ENCODE data around the gene PLA2G4B. TPM values are rescaled to one million over a fixed set of nuclear protein-coding genes. Genes with fewer than 3 reads are reported as not detected.

PLA2G4B gene
- total RNA-seq, 4 donors from 2014 or later = 62.0 to 90.3 (median 86.5) TPM

DNA sequence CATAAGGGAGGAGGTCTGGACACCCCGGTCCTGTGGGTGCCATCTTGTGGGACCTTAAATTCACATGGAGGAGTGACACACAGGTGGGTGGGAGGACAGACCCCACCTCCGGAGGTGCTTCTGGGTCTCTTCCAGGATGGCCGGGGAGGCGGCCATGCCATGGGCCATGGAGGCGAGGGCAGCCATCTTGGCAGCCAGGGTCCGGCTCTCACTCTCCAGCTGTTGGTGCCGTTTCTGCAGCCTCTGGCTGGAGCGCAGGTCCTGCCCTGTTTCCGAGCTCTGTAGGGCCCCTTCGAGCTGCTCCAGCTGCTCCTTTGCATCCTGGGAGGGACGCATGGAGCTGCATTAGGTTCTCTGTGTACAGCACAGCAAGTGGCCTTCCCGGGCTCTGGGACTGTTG, 36.1 kb downstream of the PLA2G4B start:
- no peak overlapping the region for H3K4me3 ChIP-seq (ENCODE audit: low read depth, poor library complexity, severe bottlenecking)
- TF ChIP-seq POLR2A (IDR thresholded peaks at IDR 0.05) = no peak
- TF ChIP-seq, protein P1, sequence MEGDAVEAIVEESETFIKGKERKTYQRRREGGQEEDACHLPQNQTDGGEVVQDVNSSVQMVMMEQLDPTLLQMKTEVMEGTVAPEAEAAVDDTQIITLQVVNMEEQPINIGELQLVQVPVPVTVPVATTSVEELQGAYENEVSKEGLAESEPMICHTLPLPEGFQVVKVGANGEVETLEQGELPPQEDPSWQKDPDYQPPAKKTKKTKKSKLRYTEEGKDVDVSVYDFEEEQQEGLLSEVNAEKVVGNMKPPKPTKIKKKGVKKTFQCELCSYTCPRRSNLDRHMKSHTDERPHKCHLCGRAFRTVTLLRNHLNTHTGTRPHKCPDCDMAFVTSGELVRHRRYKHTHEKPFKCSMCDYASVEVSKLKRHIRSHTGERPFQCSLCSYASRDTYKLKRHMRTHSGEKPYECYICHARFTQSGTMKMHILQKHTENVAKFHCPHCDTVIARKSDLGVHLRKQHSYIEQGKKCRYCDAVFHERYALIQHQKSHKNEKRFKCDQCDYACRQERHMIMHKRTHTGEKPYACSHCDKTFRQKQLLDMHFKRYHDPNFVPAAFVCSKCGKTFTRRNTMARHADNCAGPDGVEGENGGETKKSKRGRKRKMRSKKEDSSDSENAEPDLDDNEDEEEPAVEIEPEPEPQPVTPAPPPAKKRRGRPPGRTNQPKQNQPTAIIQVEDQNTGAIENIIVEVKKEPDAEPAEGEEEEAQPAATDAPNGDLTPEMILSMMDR (IDR thresholded peaks at IDR 0.05) = no peak
- intact Hi-C loops (cut with DNase I; ENCODE audit: low total_unique reads) = no loop called here
- 89 to 94% methylated on average over 10 to 12 of the region's 12 CpGs for WGBS, 2 donors
- no peak for DNase-seq (ENCODE audit: low spot score in 2 of 2)

DNA sequence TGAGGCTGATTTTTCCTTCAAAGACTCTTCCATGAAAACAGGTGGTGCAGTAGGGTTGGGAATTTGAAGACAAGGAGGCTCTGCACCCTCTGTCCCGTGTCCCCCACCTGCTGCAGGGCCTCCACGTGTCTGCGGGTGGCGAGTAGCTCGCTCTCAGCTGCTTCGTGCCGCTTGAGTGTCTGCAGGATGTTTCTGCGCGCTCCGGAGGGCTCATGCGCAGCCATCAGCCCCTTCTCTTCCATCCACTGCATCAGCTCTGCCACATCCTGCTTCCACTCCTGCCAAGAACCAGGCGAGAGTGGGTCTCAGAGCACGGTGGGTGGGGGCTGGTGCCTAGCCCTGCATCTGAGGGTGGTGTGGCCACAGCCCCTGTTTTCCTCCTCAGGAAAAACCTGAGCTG, 37.4 kb downstream of the PLA2G4B start:
- intact Hi-C loops (cut with DNase I; ENCODE audit: low total_unique reads) = no loop called here
- H3K4me3 ChIP-seq (ENCODE audit: low read depth, poor library complexity, severe bottlenecking) = no peak overlapping the region
- DNase-seq (ENCODE audit: low spot score in 2 of 2) = no peak
- TF ChIP-seq, protein P1 (IDR thresholded peaks at IDR 0.05) = no peak
- TF ChIP-seq POLR2A (IDR thresholded peaks at IDR 0.05) = no peak
- 77 to 85% methylated on average over 13 of the region's 13 CpGs for WGBS, 2 donors

DNA sequence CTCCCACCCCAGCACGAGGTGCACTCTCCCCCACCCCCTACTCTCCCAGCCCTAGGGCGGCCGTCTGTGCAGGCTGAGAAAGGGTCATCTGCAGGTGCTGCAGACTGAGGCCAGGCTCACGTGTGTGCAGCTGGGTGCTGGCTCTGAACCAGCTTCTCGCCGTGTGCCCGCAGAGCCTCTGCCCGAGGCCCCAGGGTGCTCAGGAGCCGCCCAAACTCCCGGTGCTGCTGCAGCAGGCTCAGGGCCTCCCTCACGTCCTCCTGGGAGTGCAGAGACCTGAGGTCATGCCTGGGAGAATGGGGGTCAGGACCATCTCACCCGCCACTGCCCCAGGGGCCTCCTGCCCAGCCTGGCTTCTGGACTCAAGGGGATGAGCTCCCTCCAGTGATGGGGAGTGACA, 38.0 kb downstream of the PLA2G4B start:
- WGBS, 2 donors = 52 to 60% methylated on average over 8 to 10 of the region's 12 CpGs
- TF ChIP-seq POLR2A (IDR thresholded peaks at IDR 0.05) = no peak
- TF ChIP-seq, protein P1 (IDR thresholded peaks at IDR 0.05) = no peak
- intact Hi-C loops (cut with DNase I; ENCODE audit: low total_unique reads) = no loop called here
- no peak for DNase-seq (ENCODE audit: low spot score in 2 of 2)
- no peak overlapping the region for H3K4me3 ChIP-seq (ENCODE audit: low read depth, poor library complexity, severe bottlenecking)

DNA sequence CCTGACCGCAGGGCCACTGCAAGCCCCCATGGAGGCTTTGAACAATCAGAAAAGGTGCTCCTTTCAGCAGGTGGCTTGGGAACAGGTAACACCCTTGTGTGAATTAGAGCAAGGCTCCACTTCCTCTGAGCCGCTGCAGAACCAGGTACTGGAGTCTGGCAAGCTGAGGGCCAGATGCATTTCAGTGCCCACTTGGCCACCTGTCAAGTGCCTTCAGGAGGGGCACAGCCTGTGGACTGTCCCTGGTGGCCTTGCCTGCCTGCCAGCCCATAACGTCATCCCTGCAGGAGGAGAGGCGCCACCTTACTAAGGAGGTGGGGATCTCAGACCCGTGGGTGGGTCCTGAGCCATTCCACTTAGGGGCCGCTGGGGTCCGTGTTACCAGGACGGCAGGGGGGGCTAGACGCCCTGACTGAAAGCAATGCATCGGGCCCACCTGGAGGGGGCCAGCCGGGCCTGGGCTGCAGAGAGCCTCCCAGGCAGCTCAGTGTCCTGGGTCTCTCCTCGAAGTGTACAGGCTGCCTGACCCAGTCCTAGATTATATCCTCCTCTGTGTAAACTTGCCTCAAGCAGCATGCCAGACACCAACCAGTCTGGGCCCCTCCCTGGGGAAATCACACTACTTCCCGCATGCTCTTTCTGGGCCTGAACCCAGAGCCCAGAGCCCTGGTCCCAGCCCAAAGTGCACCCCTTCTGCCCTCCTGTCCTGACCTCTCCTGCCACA, 39.1 kb downstream of the PLA2G4B start:
- TF ChIP-seq, protein P1 (IDR thresholded peaks at IDR 0.05) = no peak
- TF ChIP-seq POLR2A (IDR thresholded peaks at IDR 0.05) = no peak
- intact Hi-C loops (cut with DNase I; ENCODE audit: low total_unique reads) = no loop called here
- H3K4me3 ChIP-seq (ENCODE audit: low read depth, poor library complexity, severe bottlenecking) = no peak overlapping the region
- 74 to 82% methylated on average over 6 to 10 of the region's 13 CpGs for WGBS, 2 donors
- DNase-seq (ENCODE audit: low spot score in 2 of 2) = no peak

DNA sequence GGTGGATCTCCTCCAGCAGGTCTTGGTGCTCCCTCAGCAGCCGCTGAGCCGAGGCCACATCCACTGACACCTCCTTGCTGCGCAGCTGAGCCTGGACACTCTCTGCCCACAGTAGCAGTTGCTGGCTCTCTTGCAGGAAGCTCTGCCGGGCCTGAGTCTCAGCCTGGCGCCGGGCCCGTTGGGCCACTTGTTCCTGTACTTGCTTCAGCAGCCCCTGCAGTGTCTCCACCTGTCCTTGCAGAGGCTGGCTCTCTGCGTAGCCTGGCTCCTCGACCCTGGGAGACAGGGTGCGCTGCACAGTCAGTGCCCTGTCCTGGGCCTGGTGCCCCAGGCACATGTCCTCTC, 39.7 kb downstream of the PLA2G4B start:
- no peak overlapping the region for H3K4me3 ChIP-seq (ENCODE audit: low read depth, poor library complexity, severe bottlenecking)
- WGBS, 2 donors = 46 to 70% methylated on average over 7 to 10 of the region's 10 CpGs
- intact Hi-C loops (cut with DNase I; ENCODE audit: low total_unique reads) = no loop called here
- DNase-seq (ENCODE audit: low spot score in 2 of 2) = no peak
- TF ChIP-seq POLR2A (IDR thresholded peaks at IDR 0.05) = no peak
- TF ChIP-seq, protein P1 (IDR thresholded peaks at IDR 0.05) = no peak

DNA sequence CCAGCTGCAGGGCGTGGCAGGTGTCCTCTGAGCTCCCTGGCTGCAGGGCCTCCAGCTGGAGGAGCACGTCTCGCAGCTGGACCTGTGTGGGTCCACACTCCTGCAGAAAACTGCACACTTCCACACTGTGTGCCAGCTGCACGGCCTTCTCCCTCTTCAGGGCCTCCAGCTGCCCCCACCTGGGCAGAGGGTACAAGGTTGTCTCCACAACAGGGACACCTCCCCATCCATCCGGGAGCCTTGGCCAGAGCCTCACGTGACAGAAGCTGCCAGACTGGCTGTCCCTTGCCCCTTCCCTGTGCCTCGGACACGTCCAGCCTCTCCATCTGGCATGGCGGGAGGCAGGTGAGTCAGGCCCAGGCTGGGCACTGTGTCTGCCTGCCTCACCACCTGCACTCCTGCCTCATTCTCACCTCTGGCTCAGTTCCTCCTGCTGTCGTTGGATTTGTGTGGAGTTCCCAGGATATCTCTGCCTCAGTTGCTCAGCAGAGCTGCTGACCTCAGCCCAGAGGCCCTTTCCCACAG, 40.7 kb downstream of the PLA2G4B start:
- intact Hi-C loops (cut with DNase I; ENCODE audit: low total_unique reads) = no loop called here
- 86 to 92% methylated on average over 10 of the region's 10 CpGs for WGBS, 2 donors

More for the DNA sequence above, 40.7 kb downstream of the PLA2G4B start:
- H3K4me3 ChIP-seq (ENCODE audit: low read depth, poor library complexity, severe bottlenecking) = no peak overlapping the region
- DNase-seq (ENCODE audit: low spot score in 2 of 2) = no peak
- TF ChIP-seq POLR2A (IDR thresholded peaks at IDR 0.05) = no peak
- TF ChIP-seq, protein P1 (IDR thresholded peaks at IDR 0.05) = no peak
